ENCODE results near the gene CTBP2.
A peak's percentile ranks its signal among the peaks of the same experiment; 100 is the strongest.

CTBP2 gene

DNA sequence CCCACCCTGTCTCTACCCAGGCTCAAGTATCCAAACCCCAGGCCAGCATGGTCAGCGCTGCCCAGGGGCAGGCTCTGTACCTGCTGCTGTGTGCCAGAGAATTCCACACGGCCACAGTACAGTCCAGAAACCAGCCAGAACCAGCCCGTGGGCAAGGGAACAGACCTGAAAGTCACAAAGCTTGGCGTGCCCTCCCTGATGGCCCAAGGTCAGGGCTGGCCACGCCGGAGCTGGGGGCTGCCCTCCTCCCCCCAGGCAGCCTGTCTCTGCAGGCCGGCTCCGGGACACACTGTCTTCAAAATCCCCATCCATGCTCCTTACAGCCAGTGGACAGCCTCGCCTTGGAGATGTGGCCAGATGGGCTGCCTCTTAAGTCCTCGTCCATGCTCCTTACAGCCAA is 78.4 kb downstream of the CTBP2 start:
- intact Hi-C loops (cut with DNase I; ENCODE audit: low total_unique reads): loop anchor here (2.0 kb wide), 1 partner anchor 79 kb away; the partner anchor contains the start of gene CTBP2
- H3K4me3 ChIP-seq: no peak overlapping the region
- peak in 1 of 2 donors; percentile 77 for DNase-seq
- TF ChIP-seq CTCF (IDR thresholded peaks at IDR 0.05): no peak
- no peaks in the 10 kb centered on the region for H3K9me3 ChIP-seq
- no peaks in the 10 kb centered on the region for H3K27me3 ChIP-seq
- peaks cover 0 to 1% (median 0%) of the 10 kb centered on the region in 3 donors for H3K36me3 ChIP-seq
- peaks cover 0 to 55% (median 44%) of the 10 kb centered on the region in 4 donors for H3K4me1 ChIP-seq
- H3K27ac ChIP-seq: peak overlapping the region; percentile 86 to 92

GRCh38 chr10:125080984-125081383 is 79.4 kb downstream of the CTBP2 start:
- no peaks in the 10 kb centered on the region for H3K36me3 ChIP-seq
- H3K4me3 ChIP-seq: no peak overlapping the region
- H3K27me3 ChIP-seq: no peaks in the 10 kb centered on the region
- intact Hi-C loops (cut with DNase I; ENCODE audit: low total_unique reads): no loop called here
- peaks cover 0 to 54% (median 43%) of the 10 kb centered on the region in 4 donors for H3K4me1 ChIP-seq
- peak overlapping the region in 1 of 2 donors; percentile 86 for H3K27ac ChIP-seq
- no peaks in the 10 kb centered on the region for H3K9me3 ChIP-seq
- TF ChIP-seq CTCF (IDR thresholded peaks at IDR 0.05): no peak
- DNase-seq: no peak

DNA sequence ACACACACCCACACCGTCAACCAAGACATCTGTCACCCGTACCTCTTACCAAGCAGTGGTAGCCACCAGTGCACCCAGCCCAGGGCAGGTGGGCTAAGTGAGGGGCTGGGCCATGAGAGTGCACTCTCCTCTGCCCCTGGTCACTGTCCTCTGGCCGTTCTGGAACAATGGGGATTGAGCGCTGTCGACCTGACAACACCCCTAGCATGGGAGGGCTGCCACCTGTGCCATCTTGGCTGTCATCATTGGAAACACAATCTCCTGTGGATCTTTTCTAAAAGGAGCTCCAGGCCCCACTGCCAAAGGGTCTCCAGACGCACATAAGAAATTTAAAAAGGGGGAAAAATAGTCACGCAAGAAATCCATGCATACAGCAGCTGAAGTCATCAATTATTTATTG is 80.1 kb downstream of the CTBP2 start:
- no peak for DNase-seq
- Histone ChIP-seq H3K4me3 (no peak overlapping the region), H3K27me3 (no peaks in the 10 kb centered on the region), H3K27ac (no peak overlapping the region), H3K9me3 (no peaks in the 10 kb centered on the region), H3K36me3 (no peaks in the 10 kb centered on the region), H3K4me1 (peaks cover 0 to 47% (median 36%) of the 10 kb centered on the region in 4 donors)
- intact Hi-C loops (cut with DNase I; ENCODE audit: low total_unique reads): no loop called here
- no peak for TF ChIP-seq CTCF (IDR thresholded peaks at IDR 0.05)

DNA sequence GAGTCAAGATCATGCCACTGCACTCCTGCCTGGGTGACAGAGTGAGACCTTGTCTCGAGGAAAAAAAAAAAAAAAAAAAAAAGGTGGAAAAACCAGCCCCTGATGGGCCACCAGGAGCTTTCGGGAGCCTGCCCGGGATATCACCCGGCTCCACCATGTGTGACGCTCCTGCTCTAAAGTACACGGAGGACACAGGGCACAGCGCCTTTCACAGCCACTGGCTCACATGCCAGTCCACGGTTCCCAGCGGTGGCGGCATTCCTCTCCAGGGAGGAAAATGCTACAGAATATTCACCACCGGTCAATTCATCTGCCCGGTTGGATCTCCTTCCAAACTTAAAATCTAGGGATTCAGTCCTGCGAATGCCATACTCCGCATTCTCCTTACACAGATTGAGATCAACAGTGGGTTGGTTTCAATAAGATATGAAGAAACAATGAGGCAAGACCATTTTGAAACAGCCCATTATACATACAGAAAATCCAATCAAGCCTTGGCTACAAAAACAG is 81.2 kb downstream of the CTBP2 start:
- H3K27me3 ChIP-seq: no peaks in the 10 kb centered on the region
- H3K36me3 ChIP-seq: peaks cover 0 to 6% (median 5%) of the 10 kb centered on the region in 3 donors
- no peak for DNase-seq
- no peak overlapping the region for H3K27ac ChIP-seq
- peaks cover 0 to 35% (median 25%) of the 10 kb centered on the region in 4 donors for H3K4me1 ChIP-seq
- H3K9me3 ChIP-seq: no peaks in the 10 kb centered on the region
- intact Hi-C loops (cut with DNase I; ENCODE audit: low total_unique reads): no loop called here
- no peak overlapping the region for H3K4me3 ChIP-seq
- no peak for TF ChIP-seq CTCF (IDR thresholded peaks at IDR 0.05)

- H3K4me3 ChIP-seq: no peak overlapping the region
- no peak overlapping the region for H3K27ac ChIP-seq
- H3K9me3 ChIP-seq: no peaks in the 10 kb centered on the region
- H3K27me3 ChIP-seq: no peaks in the 10 kb centered on the region
- DNase-seq: no peak
- H3K4me1 ChIP-seq: peaks cover 0 to 14% (median 5%) of the 10 kb centered on the region in 4 donors
- TF ChIP-seq CTCF (IDR thresholded peaks at IDR 0.05): no peak
- peaks cover 0 to 19% (median 10%) of the 10 kb centered on the region in 3 donors for H3K36me3 ChIP-seq
- intact Hi-C loops (cut with DNase I; ENCODE audit: low total_unique reads): no loop called here
These were observed 83.3 kb downstream of the CTBP2 start for GRCh38 chr10:125076891-125077541.

Data from tibial artery (tissue), 4 donors.